ENCODE results near the gene BRD1. TPM values are rescaled to one million over a fixed set of nuclear protein-coding genes. Genes with fewer than 3 reads are reported as not detected.

Gene BRD1
- total RNA-seq, 3 donors from 2014 or later (not counting 1 experiment from before 2014, with no cell fraction given), result 126 to 154 (median 132) TPM

DNA sequence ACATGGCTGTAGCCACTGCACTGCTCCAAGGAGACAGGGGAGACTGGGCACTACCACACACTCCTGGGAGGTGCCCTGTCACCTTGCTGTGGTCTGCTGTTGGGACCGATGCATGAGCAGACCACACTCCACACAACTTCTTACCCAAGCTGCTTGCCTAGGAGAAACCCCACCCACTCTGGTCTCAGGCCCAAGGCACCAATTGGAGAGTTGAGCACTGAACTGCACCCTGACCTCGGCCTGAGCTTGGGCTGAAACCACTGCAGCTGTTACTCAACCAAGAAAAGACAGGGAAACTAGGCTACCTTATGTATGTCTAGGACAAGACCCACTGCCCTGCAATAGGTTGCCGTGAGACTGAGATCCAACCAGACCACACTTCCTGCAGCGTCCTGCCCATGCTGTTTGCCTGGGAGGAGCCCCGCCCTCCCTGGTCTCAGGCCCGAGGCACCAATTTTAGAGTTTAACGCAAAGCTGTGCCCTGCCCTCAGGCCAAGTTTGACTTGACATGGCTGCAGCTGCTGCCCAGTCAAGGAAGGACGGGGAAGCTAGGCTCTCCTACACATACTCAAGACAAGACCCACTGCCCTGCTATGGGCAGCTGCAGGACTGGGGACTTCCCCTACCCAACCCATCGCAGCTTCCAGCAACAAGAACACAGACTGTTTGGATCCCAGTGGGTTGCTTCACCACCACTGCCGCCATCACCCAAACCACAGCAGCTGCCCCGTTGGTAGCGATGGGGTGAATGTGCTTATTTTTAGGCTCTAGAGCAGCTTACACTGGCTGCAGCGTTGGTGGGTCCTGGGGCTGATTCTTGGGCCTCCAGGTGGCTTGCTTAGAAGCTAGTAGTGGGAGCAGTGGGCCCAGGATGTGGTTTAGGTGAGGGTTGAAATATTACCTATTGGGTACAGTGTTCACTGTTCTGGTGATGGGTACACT is 66.8 kb downstream of the BRD1 start:
- Histone ChIP-seq H3K4me3 (ENCODE audit: low read length) (no peak overlapping the region), H3K9me3 (ENCODE audit: control insufficient read depth, insufficient read depth, low read length) (no peaks in the 10 kb centered on the region), H3K36me3 (ENCODE audit: control insufficient read depth, insufficient read depth, low read length) (no peaks in the 10 kb centered on the region), H3K27ac (ENCODE audit: low read length) (no peak overlapping the region), H3K27me3 (ENCODE audit: control insufficient read depth, insufficient read depth, low read length) (no peaks in the 10 kb centered on the region), H3K4me1 (ENCODE audit: control insufficient read depth, insufficient read depth, low read length) (peaks cover 14% of the 10 kb centered on the region)
- Mint-ChIP-seq H3K4me3 (no peak overlapping the region), H3K9me3 (no peaks in the 10 kb centered on the region), H3K27ac (no peak overlapping the region), H3K36me3 (no peaks in the 10 kb centered on the region), H3K27me3 (ENCODE audit: low read depth in 2 of 2) (no peaks in the 10 kb centered on the region), H3K4me1 (peaks cover 16 to 17% of the 10 kb centered on the region in 2 donors)
- ATAC-seq (peak; percentile 28 to 64 (median 49)), DNase-seq (peak in 1 of 2 donors; percentile 16)
- 17% methylated on average over 13 of the region's 13 CpGs for WGBS (ENCODE audit: insufficient coverage)
- no peak for TF ChIP-seq CTCF (IDR thresholded peaks at IDR 0.05)
- intact Hi-C loops (cut with micrococcal nuclease), result no loop called here

DNA sequence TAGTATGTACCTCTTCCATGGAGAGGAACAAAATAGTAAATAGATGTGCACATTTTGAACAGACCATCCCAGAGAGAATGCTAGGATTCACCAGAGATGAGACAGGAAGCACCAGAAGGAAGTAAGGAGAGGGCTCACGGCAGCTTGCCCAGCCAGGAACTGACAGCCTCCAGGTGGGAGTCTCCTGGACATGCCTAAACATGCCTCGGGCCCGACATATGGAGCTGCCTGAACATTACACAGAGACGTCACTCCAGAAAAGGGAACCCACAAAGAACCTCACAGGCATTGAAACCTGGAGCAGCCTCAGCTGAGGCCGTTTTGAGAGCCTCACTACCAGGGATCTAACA is 67.4 kb downstream of the BRD1 start:
- WGBS (ENCODE audit: insufficient coverage), result 62% methylated on average over 5 of the region's 5 CpGs
- H3K27me3 Mint-ChIP-seq (ENCODE audit: low read depth in 2 of 2), result no peaks in the 10 kb centered on the region

GRCh38 chr22:49756676-49757075 is 71.0 kb downstream of the BRD1 start:
- no peak overlapping the region for H3K27ac ChIP-seq (ENCODE audit: low read length)
- H3K27me3 Mint-ChIP-seq (ENCODE audit: low read depth in 2 of 2), result no peaks in the 10 kb centered on the region
- no peak for TF ChIP-seq CTCF (IDR thresholded peaks at IDR 0.05)
- no peak overlapping the region for H3K4me3 ChIP-seq (ENCODE audit: low read length)
- no peak overlapping the region for H3K27ac Mint-ChIP-seq
- H3K4me3 Mint-ChIP-seq, result no peak overlapping the region
- H3K27me3 ChIP-seq (ENCODE audit: control insufficient read depth, insufficient read depth, low read length), result no peaks in the 10 kb centered on the region
- no peaks in the 10 kb centered on the region for H3K9me3 ChIP-seq (ENCODE audit: control insufficient read depth, insufficient read depth, low read length)
- 71% methylated on average over 7 of the region's 7 CpGs for WGBS (ENCODE audit: insufficient coverage)
- H3K36me3 ChIP-seq (ENCODE audit: control insufficient read depth, insufficient read depth, low read length), result no peaks in the 10 kb centered on the region
- H3K36me3 Mint-ChIP-seq, result no peaks in the 10 kb centered on the region
- peaks cover 14% of the 10 kb centered on the region for H3K4me1 ChIP-seq (ENCODE audit: control insufficient read depth, insufficient read depth, low read length)
- intact Hi-C loops (cut with micrococcal nuclease), result no loop called here
- H3K4me1 Mint-ChIP-seq, result peaks cover 12 to 16% of the 10 kb centered on the region in 2 donors
- ATAC-seq, result no peak
- no peaks in the 10 kb centered on the region for H3K9me3 Mint-ChIP-seq
- no peak for DNase-seq

More for the DNA sequence above, 67.4 kb downstream of the BRD1 start:
- DNase-seq (no peak), ATAC-seq (no peak)
- no peak for TF ChIP-seq CTCF (IDR thresholded peaks at IDR 0.05)
- Histone ChIP-seq H3K4me1 (ENCODE audit: control insufficient read depth, insufficient read depth, low read length) (peaks cover 14% of the 10 kb centered on the region), H3K9me3 (ENCODE audit: control insufficient read depth, insufficient read depth, low read length) (no peaks in the 10 kb centered on the region), H3K27ac (ENCODE audit: low read length) (no peak overlapping the region), H3K36me3 (ENCODE audit: control insufficient read depth, insufficient read depth, low read length) (no peaks in the 10 kb centered on the region), H3K4me3 (ENCODE audit: low read length) (no peak overlapping the region), H3K27me3 (ENCODE audit: control insufficient read depth, insufficient read depth, low read length) (no peaks in the 10 kb centered on the region)
- Mint-ChIP-seq H3K27ac (peak overlapping the region in 1 of 2 donors; percentile 30), H3K4me3 (no peak overlapping the region), H3K9me3 (no peaks in the 10 kb centered on the region), H3K36me3 (no peaks in the 10 kb centered on the region), H3K4me1 (peaks cover 16 to 17% of the 10 kb centered on the region in 2 donors)
- intact Hi-C loops (cut with micrococcal nuclease), result no loop called here

Measured in natural killer cell (primary cell).